ENCODE results near the gene PSMG4.

PSMG4 gene

GRCh38 chr6:3229566-3230178, 29.1 kb upstream of the PSMG4 start:
- Histone ChIP-seq H3K27ac (no peak overlapping the region), H3K4me3 (ENCODE audit: low read depth, low read length) (no peak overlapping the region), H3K4me1 (peaks cover 8% of the 10 kb centered on the region), H3K9me3 (ENCODE audit: control insufficient read depth, low read length) (no peaks in the 10 kb centered on the region), H3K4me2 (ENCODE audit: low read length) (peak overlapping the region; percentile 12), H3K27me3 (ENCODE audit: control insufficient read depth, insufficient read depth, low read length) (peaks cover 10% of the 10 kb centered on the region), H2AFZ (no peak overlapping the region), H3K9ac (no peak overlapping the region), H3K79me2 (no peaks in the 10 kb centered on the region), H3K36me3 (ENCODE audit: control insufficient read depth, insufficient read depth, low read length) (no peaks in the 10 kb centered on the region)
- no peak for TF ChIP-seq CTCF (IDR thresholded peaks at IDR 0.05)

- H3K4me3 ChIP-seq (ENCODE audit: low read depth, low read length), result no peak overlapping the region
- no peak overlapping the region for H2AFZ ChIP-seq
- TF ChIP-seq CTCF (IDR thresholded peaks at IDR 0.05), result no peak
- peaks cover 10% of the 10 kb centered on the region for H3K27me3 ChIP-seq (ENCODE audit: control insufficient read depth, insufficient read depth, low read length)
- no peaks in the 10 kb centered on the region for H3K9me3 ChIP-seq (ENCODE audit: control insufficient read depth, low read length)
- H3K36me3 ChIP-seq (ENCODE audit: control insufficient read depth, insufficient read depth, low read length), result no peaks in the 10 kb centered on the region
- no peak overlapping the region for H3K9ac ChIP-seq
- H3K4me1 ChIP-seq, result peaks cover 8% of the 10 kb centered on the region
- no peaks in the 10 kb centered on the region for H3K79me2 ChIP-seq
- H3K27ac ChIP-seq, result no peak overlapping the region
- no peak overlapping the region for H3K4me2 ChIP-seq (ENCODE audit: low read length)
These were observed 28.4 kb upstream of the PSMG4 start for GRCh38 chr6:3230256-3230882.

- H3K9ac ChIP-seq, result no peak overlapping the region
- H3K4me1 ChIP-seq, result peaks cover 8% of the 10 kb centered on the region
- peaks cover 10% of the 10 kb centered on the region for H3K27me3 ChIP-seq (ENCODE audit: control insufficient read depth, insufficient read depth, low read length)
- peak overlapping the region; percentile 81 for H2AFZ ChIP-seq
- no peaks in the 10 kb centered on the region for H3K79me2 ChIP-seq
- H3K9me3 ChIP-seq (ENCODE audit: control insufficient read depth, low read length), result no peaks in the 10 kb centered on the region
- peak overlapping the region; percentile 71 for H3K4me2 ChIP-seq (ENCODE audit: low read length)
- H3K4me3 ChIP-seq (ENCODE audit: low read depth, low read length), result peak overlapping the region; percentile 45
- H3K36me3 ChIP-seq (ENCODE audit: control insufficient read depth, insufficient read depth, low read length), result no peaks in the 10 kb centered on the region
- no peak for TF ChIP-seq CTCF (IDR thresholded peaks at IDR 0.05)
- no peak overlapping the region for H3K27ac ChIP-seq
These were observed 27.9 kb upstream of the PSMG4 start for GRCh38 chr6:3230900-3231246.

- peak overlapping the region; percentile 45 for H3K4me3 ChIP-seq (ENCODE audit: low read depth, low read length)
- no peak overlapping the region for H3K9ac ChIP-seq
- no peak overlapping the region for H3K27ac ChIP-seq
- peak overlapping the region; percentile 71 for H3K4me2 ChIP-seq (ENCODE audit: low read length)
- H3K4me1 ChIP-seq, result peaks cover 8% of the 10 kb centered on the region
- H3K79me2 ChIP-seq, result no peaks in the 10 kb centered on the region
- TF ChIP-seq CTCF (IDR thresholded peaks at IDR 0.05), result no peak
- peak overlapping the region; percentile 81 for H2AFZ ChIP-seq
- H3K27me3 ChIP-seq (ENCODE audit: control insufficient read depth, insufficient read depth, low read length), result peaks cover 10% of the 10 kb centered on the region
- H3K9me3 ChIP-seq (ENCODE audit: control insufficient read depth, low read length), result no peaks in the 10 kb centered on the region
- no peaks in the 10 kb centered on the region for H3K36me3 ChIP-seq (ENCODE audit: control insufficient read depth, insufficient read depth, low read length)
These were observed 27.3 kb upstream of the PSMG4 start for GRCh38 chr6:3231247-3232016.

Measured in parathyroid adenoma (tissue), 2 donors.